Measurements from ENCODE around the gene TRAPPC11. TPM values are rescaled to one million over a fixed set of nuclear protein-coding genes. Genes with fewer than 3 reads are reported as not detected.

Gene TRAPPC11
- total RNA-seq, 1 donor from 2014 or later = 56.2 TPM

- H3K36me3 Mint-ChIP-seq (ENCODE audit: unreplicated experiment) = no peaks in the 10 kb centered on the region
- TF ChIP-seq CTCF (IDR thresholded peaks at IDR 0.05; ENCODE audit: partially characterized antibody, unreplicated experiment) = no peak
- H3K4me3 Mint-ChIP-seq (ENCODE audit: unreplicated experiment) = no peak overlapping the region
- H3K27ac Mint-ChIP-seq (ENCODE audit: unreplicated experiment) = no peak overlapping the region
- DNase-seq = no peak
- no peaks in the 10 kb centered on the region for H3K9me3 Mint-ChIP-seq (ENCODE audit: unreplicated experiment)
- no peaks in the 10 kb centered on the region for H3K27me3 Mint-ChIP-seq (ENCODE audit: unreplicated experiment)
- H3K4me1 Mint-ChIP-seq (ENCODE audit: low read depth, unreplicated experiment) = no peaks in the 10 kb centered on the region
Measured at GRCh38 chr4:183670960-183671555, 12.0 kb downstream of the TRAPPC11 start.

- Mint-ChIP-seq H3K4me3 (ENCODE audit: unreplicated experiment) (no peak overlapping the region), H3K27ac (ENCODE audit: unreplicated experiment) (no peak overlapping the region), H3K36me3 (ENCODE audit: unreplicated experiment) (no peaks in the 10 kb centered on the region), H3K27me3 (ENCODE audit: unreplicated experiment) (no peaks in the 10 kb centered on the region), H3K4me1 (ENCODE audit: low read depth, unreplicated experiment) (no peaks in the 10 kb centered on the region), H3K9me3 (ENCODE audit: unreplicated experiment) (no peaks in the 10 kb centered on the region)
- no peak for DNase-seq
- TF ChIP-seq CTCF (IDR thresholded peaks at IDR 0.05; ENCODE audit: partially characterized antibody, unreplicated experiment) = no peak
Measured at GRCh38 chr4:183674153-183674552, 15.1 kb downstream of the TRAPPC11 start.

- no peak for TF ChIP-seq CTCF (IDR thresholded peaks at IDR 0.05; ENCODE audit: partially characterized antibody, unreplicated experiment)
- Mint-ChIP-seq H3K27ac (ENCODE audit: unreplicated experiment) (no peak overlapping the region), H3K4me1 (ENCODE audit: low read depth, unreplicated experiment) (no peaks in the 10 kb centered on the region), H3K4me3 (ENCODE audit: unreplicated experiment) (no peak overlapping the region), H3K9me3 (ENCODE audit: unreplicated experiment) (no peaks in the 10 kb centered on the region), H3K36me3 (ENCODE audit: unreplicated experiment) (no peaks in the 10 kb centered on the region), H3K27me3 (ENCODE audit: unreplicated experiment) (no peaks in the 10 kb centered on the region)
- no peak for DNase-seq
Measured at GRCh38 chr4:183675625-183676024, 16.5 kb downstream of the TRAPPC11 start.

- no peak for TF ChIP-seq CTCF (IDR thresholded peaks at IDR 0.05; ENCODE audit: partially characterized antibody, unreplicated experiment)
Measured at GRCh38 chr4:183681119-183681518, 22.0 kb downstream of the TRAPPC11 start.

GRCh38 chr4:183686461-183686860 is 27.4 kb downstream of the TRAPPC11 start:
- Mint-ChIP-seq H3K27me3 (ENCODE audit: unreplicated experiment) (no peaks in the 10 kb centered on the region), H3K9me3 (ENCODE audit: unreplicated experiment) (no peaks in the 10 kb centered on the region), H3K27ac (ENCODE audit: unreplicated experiment) (no peak overlapping the region), H3K4me3 (ENCODE audit: unreplicated experiment) (no peak overlapping the region), H3K4me1 (ENCODE audit: low read depth, unreplicated experiment) (no peaks in the 10 kb centered on the region), H3K36me3 (ENCODE audit: unreplicated experiment) (no peaks in the 10 kb centered on the region)
- no peak for TF ChIP-seq CTCF (IDR thresholded peaks at IDR 0.05; ENCODE audit: partially characterized antibody, unreplicated experiment)
- DNase-seq = no peak

More at GRCh38 chr4:183681119-183681518, 22.0 kb downstream of the TRAPPC11 start:
- no peaks in the 10 kb centered on the region for H3K9me3 Mint-ChIP-seq (ENCODE audit: unreplicated experiment)
- H3K4me3 Mint-ChIP-seq (ENCODE audit: unreplicated experiment) = no peak overlapping the region
- H3K27ac Mint-ChIP-seq (ENCODE audit: unreplicated experiment) = no peak overlapping the region
- H3K27me3 Mint-ChIP-seq (ENCODE audit: unreplicated experiment) = no peaks in the 10 kb centered on the region
- no peak for DNase-seq
- no peaks in the 10 kb centered on the region for H3K36me3 Mint-ChIP-seq (ENCODE audit: unreplicated experiment)
- no peaks in the 10 kb centered on the region for H3K4me1 Mint-ChIP-seq (ENCODE audit: low read depth, unreplicated experiment)

All from glutamatergic neuron (in vitro differentiated cells).